SK-N-MC (cell line): ENCODE measurements around the gene PSMD10.

Source experiments
- EZH2 ChIP-seq: fragments of 200-600 bp; sonication (generic); IDR thresholded peaks from one replicate; pipeline ENCODE4 v1.6.1; 2017; ENCODE audit warnings: antibody characterized with exemption
- POLR2AphosphoS5 ChIP-seq: IDR thresholded peaks from 2 replicates; pipeline ENCODE4 v1.6.1; 2012; ENCODE audit warnings: mild to moderate bottlenecking, low read depth, low read length, borderline replicate concordance

- TF ChIP-seq POLR2AphosphoS5 (no peak), EZH2 (no peak)
Observed at GRCh38 chrX:108117988-108118387, 26.6 kb upstream of the PSMD10 start.
